ENCODE data around the gene CD9.
"Not testable (repeated sequence)": the region's sequence is repeated elsewhere in the genome, so short reads cannot be mapped to it uniquely, and the experiment has no call there.

CD9 gene

DNA sequence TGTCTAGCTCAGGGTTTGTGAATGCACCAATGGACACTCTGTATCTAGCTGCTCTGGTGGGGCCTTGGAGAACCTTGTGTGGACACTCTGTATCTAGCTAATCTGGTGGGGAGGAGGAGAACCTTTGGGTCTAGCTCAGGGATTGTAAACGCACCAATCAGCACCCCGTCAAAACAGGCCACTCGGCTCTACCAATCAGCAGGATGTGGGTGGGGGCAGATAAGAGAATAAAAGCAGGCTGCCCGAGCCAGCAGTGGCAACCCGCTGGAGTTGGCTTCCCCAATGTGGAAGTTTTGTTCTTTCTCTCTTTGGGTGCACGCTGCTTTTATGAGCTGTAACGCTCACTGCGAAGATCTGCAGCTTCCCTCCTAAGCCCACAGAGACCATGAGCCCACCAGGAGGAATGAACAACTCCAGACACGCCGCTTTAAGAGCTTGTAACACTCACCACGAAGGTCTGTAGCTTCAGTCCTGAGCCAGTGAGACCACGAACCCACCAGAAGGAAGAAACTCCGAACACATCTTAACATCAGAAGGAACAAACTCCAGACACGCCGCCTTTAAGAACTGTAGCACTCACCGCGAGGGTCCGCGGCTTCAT, 40.1 kb upstream of the CD9 start:
- peaks cover 7 to 39% (median 24%) of the 10 kb centered on the region in 4 experiments for H3K4me1 ChIP-seq (ENCODE audit: control extremely low read depth in 1 of 4, control insufficient read depth in 4 of 4, insufficient read depth in 4 of 4, low read length in 3 of 4)
- H3K4me3 ChIP-seq (ENCODE audit: control insufficient read depth in 1 of 7, extremely low read depth in 1 of 7, insufficient read depth in 4 of 7, low read depth in 2 of 7, low read length in 6 of 7); H3K27ac ChIP-seq (ENCODE audit: insufficient read depth in 1 of 2, low read depth in 1 of 2, low read length in 2 of 2, poor library complexity in 1 of 2, severe bottlenecking in 2 of 2); H3K36me3 ChIP-seq (ENCODE audit: control insufficient read depth in 4 of 4, insufficient read depth in 4 of 4, low read length in 3 of 4); H3K27me3 ChIP-seq (replicated peaks in 2 of 5; ENCODE audit: control insufficient read depth in 4 of 5, insufficient read depth in 5 of 5, low read length in 4 of 5); POLR2A ChIA-PET; H3K9me3 ChIP-seq (ENCODE audit: control extremely low read depth in 1 of 5, control insufficient read depth in 4 of 5, insufficient read depth in 2 of 5, low read depth in 1 of 5, low read length in 4 of 5): not testable (repeated sequence)
- CTCF ChIA-PET: interaction anchor here (1.1 to 1.5 kb wide), 3 partner anchors 8 to 37 kb away, joined by 3 read pairs; no protein-coding TSS in a partner anchor
- peak in 2 of 3 donors; percentile 37 to 49 for DNase-seq
- 70% methylated on average over 13 of the region's 19 CpGs for WGBS (ENCODE audit: insufficient coverage)

DNA sequence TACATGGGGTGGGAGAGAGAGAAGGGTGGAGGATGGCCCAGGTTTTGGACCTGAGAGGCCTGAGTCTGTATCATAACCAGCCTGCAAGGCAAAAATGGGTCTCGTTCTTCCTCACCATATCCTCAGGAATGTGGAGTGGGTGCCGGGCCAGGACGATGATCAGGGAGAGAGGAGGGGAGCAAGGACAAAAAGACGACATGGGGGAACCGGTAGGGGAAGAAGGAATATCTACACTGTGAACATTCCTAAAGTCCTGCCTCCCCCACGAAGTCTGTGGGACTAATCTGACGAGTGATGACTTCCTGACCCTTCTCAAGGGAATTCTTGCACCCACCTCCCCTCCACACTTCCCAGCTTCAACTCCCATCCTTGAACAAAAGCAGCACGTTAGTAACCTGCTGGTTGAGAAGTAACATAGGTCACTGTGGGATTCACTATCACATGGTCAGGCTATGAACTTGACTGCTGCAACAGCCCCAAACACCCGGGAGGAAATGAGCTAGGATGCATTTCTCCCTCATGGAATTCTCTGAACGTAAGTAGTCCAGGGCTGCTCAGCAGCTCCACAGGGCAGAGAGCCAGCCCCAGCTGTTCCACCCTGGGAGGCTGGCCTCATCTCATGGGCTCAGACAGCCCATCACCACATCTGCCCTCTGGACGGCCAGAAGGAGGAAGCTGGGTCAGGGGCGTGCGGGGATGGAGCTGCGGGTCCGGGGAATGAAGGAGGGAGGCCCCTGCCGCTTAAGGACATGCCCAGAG, 38.9 kb upstream of the CD9 start:
- Histone ChIP-seq H3K27ac (ENCODE audit: insufficient read depth in 1 of 2, low read depth in 1 of 2, low read length in 2 of 2, poor library complexity in 1 of 2, severe bottlenecking in 2 of 2) (no peak overlapping the region), H3K27me3 (replicated peaks in 2 of 5; ENCODE audit: control insufficient read depth in 4 of 5, insufficient read depth in 5 of 5, low read length in 4 of 5) (no peaks in the 10 kb centered on the region), H3K4me3 (ENCODE audit: control insufficient read depth in 1 of 7, extremely low read depth in 1 of 7, insufficient read depth in 4 of 7, low read depth in 2 of 7, low read length in 6 of 7) (no peak overlapping the region), H3K9me3 (ENCODE audit: control extremely low read depth in 1 of 5, control insufficient read depth in 4 of 5, insufficient read depth in 2 of 5, low read depth in 1 of 5, low read length in 4 of 5) (no peaks in the 10 kb centered on the region), H3K4me1 (ENCODE audit: control extremely low read depth in 1 of 4, control insufficient read depth in 4 of 4, insufficient read depth in 4 of 4, low read length in 3 of 4) (peaks cover 7 to 43% (median 25%) of the 10 kb centered on the region in 4 experiments), H3K36me3 (ENCODE audit: control insufficient read depth in 4 of 4, insufficient read depth in 4 of 4, low read length in 3 of 4) (no peaks in the 10 kb centered on the region)
- WGBS (ENCODE audit: insufficient coverage): 44% methylated on average over 9 of the region's 16 CpGs
- ChIA-PET POLR2A (no interaction called here), CTCF (interaction anchor here (0.6 to 1.2 kb wide), 3 partner anchors 9 to 94 kb away, joined by 3 read pairs; no protein-coding TSS in a partner anchor)
- DNase-seq: peak in 1 of 3 donors; percentile 33

DNA sequence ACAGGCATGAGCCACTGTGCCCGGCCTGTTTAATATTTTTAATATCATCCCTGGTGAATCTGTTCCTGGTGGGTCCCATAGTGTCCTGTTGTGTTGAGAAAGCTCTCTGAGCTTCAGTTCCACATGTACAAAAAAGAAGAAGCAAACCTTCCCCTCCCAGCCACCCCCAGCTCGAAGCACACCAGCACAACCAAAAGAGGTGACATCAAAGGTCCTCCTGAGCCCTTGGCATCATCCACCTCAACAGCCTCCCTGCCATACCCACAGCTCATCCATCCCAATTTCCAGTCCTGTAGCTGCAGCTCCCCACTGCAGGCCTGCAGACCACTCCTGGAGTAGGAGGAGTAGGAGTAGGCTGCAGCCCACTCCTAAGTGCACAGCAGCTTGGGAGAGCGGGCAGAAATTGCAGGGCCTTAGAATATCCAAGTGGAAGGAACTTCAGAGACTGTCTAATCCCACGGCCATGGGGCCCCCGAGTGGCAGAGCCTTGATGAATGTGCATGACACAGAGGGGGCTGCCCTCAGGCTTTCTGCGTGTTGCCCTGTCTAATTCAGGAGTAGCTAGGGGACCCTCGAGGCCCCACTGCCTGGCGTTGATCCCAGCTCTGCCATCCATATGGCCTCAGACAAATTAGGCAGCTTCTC, 36.7 kb upstream of the CD9 start:
- Histone ChIP-seq H3K36me3 (ENCODE audit: control insufficient read depth in 4 of 4, insufficient read depth in 4 of 4, low read length in 3 of 4) (no peaks in the 10 kb centered on the region), H3K27ac (ENCODE audit: insufficient read depth in 1 of 2, low read depth in 1 of 2, low read length in 2 of 2, poor library complexity in 1 of 2, severe bottlenecking in 2 of 2) (no peak overlapping the region), H3K4me1 (ENCODE audit: control extremely low read depth in 1 of 4, control insufficient read depth in 4 of 4, insufficient read depth in 4 of 4, low read length in 3 of 4) (peaks cover 5 to 53% (median 36%) of the 10 kb centered on the region in 4 experiments), H3K9me3 (ENCODE audit: control extremely low read depth in 1 of 5, control insufficient read depth in 4 of 5, insufficient read depth in 2 of 5, low read depth in 1 of 5, low read length in 4 of 5) (no peaks in the 10 kb centered on the region), H3K4me3 (ENCODE audit: control insufficient read depth in 1 of 7, extremely low read depth in 1 of 7, insufficient read depth in 4 of 7, low read depth in 2 of 7, low read length in 6 of 7) (no peak overlapping the region), H3K27me3 (replicated peaks in 2 of 5; ENCODE audit: control insufficient read depth in 4 of 5, insufficient read depth in 5 of 5, low read length in 4 of 5) (no peaks in the 10 kb centered on the region)
- 91% methylated on average over 6 of the region's 8 CpGs for WGBS (ENCODE audit: insufficient coverage)
- DNase-seq: no peak
- ChIA-PET POLR2A (no interaction called here), CTCF (interaction anchor here (1.1 to 1.7 kb wide), 6 partner anchors 9 to 81 kb away, joined by 3 to 5 read pairs (median 4); no protein-coding TSS in a partner anchor)

DNA sequence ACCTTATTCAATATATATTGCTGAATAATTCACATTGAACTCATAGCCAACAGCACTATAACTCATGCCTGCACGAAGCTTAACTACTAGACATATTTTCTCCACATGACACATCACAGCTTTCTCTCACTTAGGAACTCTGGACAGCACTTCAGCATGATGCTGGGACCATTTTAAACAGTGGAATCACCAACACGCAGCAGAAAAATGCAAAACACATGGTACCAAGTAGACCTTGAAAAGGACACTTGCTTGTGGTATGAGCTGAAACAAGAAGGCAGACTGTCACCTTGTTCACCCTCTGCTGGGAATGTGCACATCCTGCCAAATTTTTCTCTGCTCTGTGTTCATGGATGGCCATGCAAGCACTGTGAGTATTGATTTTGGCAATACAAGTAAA, 34.8 kb upstream of the CD9 start:
- no peaks in the 10 kb centered on the region for H3K36me3 ChIP-seq (ENCODE audit: control insufficient read depth in 4 of 4, insufficient read depth in 4 of 4, low read length in 3 of 4)
- H3K4me3 ChIP-seq (ENCODE audit: control insufficient read depth in 1 of 7, extremely low read depth in 1 of 7, insufficient read depth in 4 of 7, low read depth in 2 of 7, low read length in 6 of 7): no peak overlapping the region
- CTCF ChIA-PET: interaction anchor here (0.8 to 1.7 kb wide), 4 partner anchors 11 to 30 kb away, joined by 3 read pairs; no protein-coding TSS in a partner anchor
- POLR2A ChIA-PET: interaction anchor here (0.7 kb wide), 1 partner anchor 22 kb away, joined by 3 read pairs; no protein-coding TSS in a partner anchor
- no peaks in the 10 kb centered on the region for H3K27me3 ChIP-seq (replicated peaks in 2 of 5; ENCODE audit: control insufficient read depth in 4 of 5, insufficient read depth in 5 of 5, low read length in 4 of 5)
- DNase-seq: no peak
- H3K9me3 ChIP-seq (ENCODE audit: control extremely low read depth in 1 of 5, control insufficient read depth in 4 of 5, insufficient read depth in 2 of 5, low read depth in 1 of 5, low read length in 4 of 5): no peaks in the 10 kb centered on the region
- no peak overlapping the region for H3K27ac ChIP-seq (ENCODE audit: insufficient read depth in 1 of 2, low read depth in 1 of 2, low read length in 2 of 2, poor library complexity in 1 of 2, severe bottlenecking in 2 of 2)
- 100% methylated on average over 2 of the region's 2 CpGs for WGBS (ENCODE audit: insufficient coverage)
- H3K4me1 ChIP-seq (ENCODE audit: control extremely low read depth in 1 of 4, control insufficient read depth in 4 of 4, insufficient read depth in 4 of 4, low read length in 3 of 4): peaks cover 5 to 59% (median 40%) of the 10 kb centered on the region in 4 experiments

DNA sequence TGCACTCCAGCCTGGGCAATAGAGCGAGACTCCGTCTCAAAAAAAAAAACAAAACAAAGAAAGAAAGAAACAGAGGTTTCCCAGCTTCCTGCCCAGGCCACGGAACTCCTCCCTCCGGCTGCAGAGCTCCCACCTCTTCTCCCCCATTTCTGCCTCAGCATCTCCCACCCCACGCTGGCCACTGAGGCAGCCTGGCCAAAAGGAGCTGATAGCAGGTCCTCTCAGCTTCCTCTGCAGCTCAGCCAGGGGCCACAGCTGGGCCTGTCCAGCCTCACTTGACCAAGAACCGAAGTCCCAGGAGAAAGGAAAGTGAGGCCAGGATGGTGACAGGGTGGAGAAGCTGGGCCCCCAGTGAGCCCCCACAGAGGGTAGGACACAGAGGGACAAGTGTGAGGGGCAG, 33.4 kb upstream of the CD9 start:
- CTCF ChIA-PET: interaction anchor here (0.7 to 2.3 kb wide), 6 partner anchors 10 to 130 kb away, joined by 3 to 8 read pairs (median 3); no protein-coding TSS in a partner anchor
- Histone ChIP-seq H3K36me3 (ENCODE audit: control insufficient read depth in 4 of 4, insufficient read depth in 4 of 4, low read length in 3 of 4) (no peaks in the 10 kb centered on the region), H3K27ac (ENCODE audit: insufficient read depth in 1 of 2, low read depth in 1 of 2, low read length in 2 of 2, poor library complexity in 1 of 2, severe bottlenecking in 2 of 2) (peak overlapping the region; percentile 64 to 84), H3K9me3 (ENCODE audit: control extremely low read depth in 1 of 5, control insufficient read depth in 4 of 5, insufficient read depth in 2 of 5, low read depth in 1 of 5, low read length in 4 of 5) (no peaks in the 10 kb centered on the region), H3K4me3 (ENCODE audit: control insufficient read depth in 1 of 7, extremely low read depth in 1 of 7, insufficient read depth in 4 of 7, low read depth in 2 of 7, low read length in 6 of 7) (no peak overlapping the region), H3K4me1 (ENCODE audit: control extremely low read depth in 1 of 4, control insufficient read depth in 4 of 4, insufficient read depth in 4 of 4, low read length in 3 of 4) (peaks cover 5 to 48% (median 30%) of the 10 kb centered on the region in 4 experiments), H3K27me3 (replicated peaks in 2 of 5; ENCODE audit: control insufficient read depth in 4 of 5, insufficient read depth in 5 of 5, low read length in 4 of 5) (no peaks in the 10 kb centered on the region)
- no peak for DNase-seq
- 33% methylated on average over 1 of the region's 6 CpGs for WGBS (ENCODE audit: insufficient coverage)
- POLR2A ChIA-PET: interaction anchor here (1.1 to 1.4 kb wide), 3 partner anchors 21 to 128 kb away, joined by 3 to 4 read pairs (median 4); no protein-coding TSS in a partner anchor

DNA sequence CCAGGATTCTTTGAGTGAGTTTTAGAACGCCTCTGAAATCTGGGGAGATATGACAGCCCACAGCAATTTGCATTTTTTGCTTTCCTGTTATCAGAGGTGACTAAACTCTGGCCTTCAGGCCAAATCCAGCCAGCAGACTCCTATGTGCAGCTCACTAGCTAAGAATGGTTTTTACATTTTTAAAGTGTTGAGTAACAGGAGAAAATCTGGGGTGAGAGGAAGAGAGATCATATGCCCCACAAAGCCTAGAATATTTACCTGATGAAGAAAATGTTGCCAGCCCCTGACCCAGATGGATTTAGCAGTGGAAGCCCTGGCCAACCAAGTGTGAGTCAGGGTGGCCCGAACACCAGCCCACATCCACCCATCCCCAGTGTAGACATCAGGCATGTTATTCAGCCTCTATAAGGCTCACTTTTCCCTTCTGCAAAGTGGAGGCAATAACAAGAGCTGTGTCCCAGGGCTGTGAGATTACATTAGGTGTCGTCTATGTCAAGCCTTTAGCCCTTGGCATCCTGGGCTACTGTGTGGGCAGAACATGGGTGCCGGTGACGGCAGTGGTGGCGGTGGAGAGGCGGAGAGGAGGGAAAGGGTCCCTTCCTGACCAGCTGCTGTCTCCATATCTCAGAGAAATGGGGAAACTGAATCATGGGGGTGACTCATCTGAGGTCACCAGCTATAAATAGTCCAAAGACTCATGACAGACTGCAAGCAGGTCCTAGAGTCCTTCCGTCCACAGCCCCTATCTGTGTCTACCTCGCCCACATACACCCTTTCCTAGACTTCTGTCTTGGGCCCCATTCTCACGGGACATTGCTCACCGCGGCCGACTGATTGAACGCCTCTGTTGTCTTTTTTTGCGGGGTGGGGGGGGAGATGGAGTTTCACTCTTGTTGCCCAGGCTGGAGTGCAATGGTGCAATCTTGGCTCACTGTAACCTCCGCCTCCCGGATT, 32.6 kb upstream of the CD9 start:
- peaks cover 5 to 48% (median 30%) of the 10 kb centered on the region in 4 experiments for H3K4me1 ChIP-seq (ENCODE audit: control extremely low read depth in 1 of 4, control insufficient read depth in 4 of 4, insufficient read depth in 4 of 4, low read length in 3 of 4)
- H3K9me3 ChIP-seq (ENCODE audit: control extremely low read depth in 1 of 5, control insufficient read depth in 4 of 5, insufficient read depth in 2 of 5, low read depth in 1 of 5, low read length in 4 of 5): no peaks in the 10 kb centered on the region
- H3K4me3 ChIP-seq (ENCODE audit: control insufficient read depth in 1 of 7, extremely low read depth in 1 of 7, insufficient read depth in 4 of 7, low read depth in 2 of 7, low read length in 6 of 7): no peak overlapping the region
- no peaks in the 10 kb centered on the region for H3K36me3 ChIP-seq (ENCODE audit: control insufficient read depth in 4 of 4, insufficient read depth in 4 of 4, low read length in 3 of 4)
- peak overlapping the region; percentile 64 to 84 for H3K27ac ChIP-seq (ENCODE audit: insufficient read depth in 1 of 2, low read depth in 1 of 2, low read length in 2 of 2, poor library complexity in 1 of 2, severe bottlenecking in 2 of 2)
- POLR2A ChIA-PET: interaction anchor here (0.6 to 1.4 kb wide), 7 partner anchors 22 to 127 kb away, joined by 3 to 5 read pairs (median 3); no protein-coding TSS in a partner anchor
- peak; percentile 91 to 98 (median 96) for DNase-seq
- CTCF ChIA-PET: interaction anchor here (0.7 to 2.3 kb wide), 12 partner anchors 10 to 130 kb away, joined by 3 to 8 read pairs (median 3); no protein-coding TSS in a partner anchor
- 21% methylated on average over 5 of the region's 17 CpGs for WGBS (ENCODE audit: insufficient coverage)
- H3K27me3 ChIP-seq (replicated peaks in 2 of 5; ENCODE audit: control insufficient read depth in 4 of 5, insufficient read depth in 5 of 5, low read length in 4 of 5): no peaks in the 10 kb centered on the region

Measured in common myeloid progenitor, CD34-positive (primary cell).